Measurements from ENCODE around the gene OR52W1. TPM values are rescaled to one million over a fixed set of nuclear protein-coding genes. Genes with fewer than 3 reads are reported as not detected.

The OR52W1 gene
- total RNA-seq, 1 experiment from 2014 or later, result not detected

- intact Hi-C loops (cut with micrococcal nuclease), result no loop called here
- ChIA-PET POLR2A (no interaction called here), CTCF (interaction anchor here (1.4 kb wide), 1 partner anchor 147 kb away, joined by 4 read pairs; no protein-coding TSS in a partner anchor), RAD21 (ENCODE audit: low non-redundant PET in 1 of 2, low total read pairs in 2 of 2, uncharacterized antibody in 2 of 2, unreplicated experiment in 2 of 2) (no interaction called here)
- Histone ChIP-seq H3K9ac (ENCODE audit: low read length) (no peak overlapping the region), H3K4me1 (ENCODE audit: control insufficient read depth in 1 of 2, insufficient read depth in 2 of 2, low read length in 2 of 2) (peaks cover 0 to 7% of the 10 kb centered on the region in 2 experiments; a peak in 1 of 4 replicates), H3K27ac (ENCODE audit: low read depth, low read length) (no peak overlapping the region), H3K9me2 (ENCODE audit: insufficient read depth) (no peaks in the 10 kb centered on the region), H3K9me3 (ENCODE audit: control insufficient read depth in 1 of 2, insufficient read depth in 1 of 2, low read depth in 1 of 2, low read length in 2 of 2) (no peaks in the 10 kb centered on the region), H3K79me2 (ENCODE audit: insufficient read depth, low read length) (no peaks in the 10 kb centered on the region), H2AFZ (ENCODE audit: low read depth, low read length, poor library complexity, severe bottlenecking) (no peak overlapping the region), H3K27me3 (ENCODE audit: insufficient read depth, low read length) (no peaks in the 10 kb centered on the region), H3K4me3 (replicated peaks in 1 of 2; ENCODE audit: low read depth in 1 of 2, low read length in 2 of 2) (no peak overlapping the region), H3K4me2 (ENCODE audit: low read length) (no peak overlapping the region), H3K36me3 (ENCODE audit: control insufficient read depth in 1 of 2, insufficient read depth in 2 of 2, low read length in 2 of 2) (peaks cover 24 to 25% of the 10 kb centered on the region in 2 experiments; a peak in 3 of 4 replicates), H4K20me1 (ENCODE audit: insufficient read depth) (no peaks in the 10 kb centered on the region)
- ATAC-seq, result no peak
- no peak for DNase-seq (ENCODE audit: low read depth, low spot score)
- TF ChIP-seq CBX3 (IDR thresholded peaks at IDR 0.05; ENCODE audit: low read depth), result no peak
- TF ChIP-seq, protein P1, sequence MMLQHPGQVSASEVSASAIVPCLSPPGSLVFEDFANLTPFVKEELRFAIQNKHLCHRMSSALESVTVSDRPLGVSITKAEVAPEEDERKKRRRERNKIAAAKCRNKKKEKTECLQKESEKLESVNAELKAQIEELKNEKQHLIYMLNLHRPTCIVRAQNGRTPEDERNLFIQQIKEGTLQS (IDR thresholded peaks at IDR 0.05), result no peak
- TF ChIP-seq TCF7L2 (IDR thresholded peaks at IDR 0.05; ENCODE audit: borderline replicate concordance, extremely low read depth, insufficient read depth, insufficient read length), result no peak
- no peak for TF ChIP-seq EZH2phosphoT487 (IDR thresholded peaks at IDR 0.05; ENCODE audit: borderline replicate concordance)
- TF ChIP-seq, protein P2, sequence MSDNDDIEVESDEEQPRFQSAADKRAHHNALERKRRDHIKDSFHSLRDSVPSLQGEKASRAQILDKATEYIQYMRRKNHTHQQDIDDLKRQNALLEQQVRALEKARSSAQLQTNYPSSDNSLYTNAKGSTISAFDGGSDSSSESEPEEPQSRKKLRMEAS (IDR thresholded peaks at IDR 0.05), result no peak
- no peak for TF ChIP-seq POLR2AphosphoS5 (IDR thresholded peaks at IDR 0.05; ENCODE audit: low read depth, low read length)
- no peak for TF ChIP-seq CEBPB (IDR thresholded peaks at IDR 0.05; ENCODE audit: low read depth)
- TF ChIP-seq JUND (IDR thresholded peaks at IDR 0.05), result no peak
- TF ChIP-seq ZBTB33 (IDR thresholded peaks at IDR 0.05; ENCODE audit: extremely low read depth, insufficient replicate concordance, low read length), result no peak
- no peak for TF ChIP-seq ZNF274 (IDR thresholded peaks at IDR 0.05; ENCODE audit: low read depth, low read length)
- no peak for TF ChIP-seq SP1 (IDR thresholded peaks at IDR 0.05; ENCODE audit: low read depth)
- TF ChIP-seq YY1 (IDR thresholded peaks at IDR 0.05; ENCODE audit: extremely low read depth, insufficient replicate concordance, low read depth, low read length), result no peak
- TF ChIP-seq ZFX (IDR thresholded peaks at IDR 0.05), result no peak
- TF ChIP-seq EZH2 (IDR thresholded peaks at IDR 0.05), result no peak
- TF ChIP-seq POLR2A (IDR thresholded peaks at IDR 0.05; ENCODE audit: borderline replicate concordance, extremely low read depth, insufficient read depth, insufficient read length), result no peak
- TF ChIP-seq REST (IDR thresholded peaks at IDR 0.05; ENCODE audit: low read depth), result no peak
- no peak for TF ChIP-seq CTCF (IDR thresholded peaks at IDR 0.05 in 2 of 3, conservative IDR thresholded peaks at IDR 0.05 in 1 of 3; ENCODE audit: borderline replicate concordance in 1 of 3, insufficient read depth in 1 of 3, low read depth in 2 of 3, low read length in 2 of 3)
- TF ChIP-seq EGR1 (IDR thresholded peaks at IDR 0.05; ENCODE audit: low read depth), result no peak
- no peak for TF ChIP-seq SIN3A (IDR thresholded peaks at IDR 0.05; ENCODE audit: low read depth)
- BruUV-seq (replicated peaks), result no TSS peak
These were observed 17.5 kb downstream of the OR52W1 start for GRCh38 chr11:6216501-6216900.

Data from HCT116 (cell line).